Measurements from ENCODE around the gene CNDP2.

Gene CNDP2

DNA sequence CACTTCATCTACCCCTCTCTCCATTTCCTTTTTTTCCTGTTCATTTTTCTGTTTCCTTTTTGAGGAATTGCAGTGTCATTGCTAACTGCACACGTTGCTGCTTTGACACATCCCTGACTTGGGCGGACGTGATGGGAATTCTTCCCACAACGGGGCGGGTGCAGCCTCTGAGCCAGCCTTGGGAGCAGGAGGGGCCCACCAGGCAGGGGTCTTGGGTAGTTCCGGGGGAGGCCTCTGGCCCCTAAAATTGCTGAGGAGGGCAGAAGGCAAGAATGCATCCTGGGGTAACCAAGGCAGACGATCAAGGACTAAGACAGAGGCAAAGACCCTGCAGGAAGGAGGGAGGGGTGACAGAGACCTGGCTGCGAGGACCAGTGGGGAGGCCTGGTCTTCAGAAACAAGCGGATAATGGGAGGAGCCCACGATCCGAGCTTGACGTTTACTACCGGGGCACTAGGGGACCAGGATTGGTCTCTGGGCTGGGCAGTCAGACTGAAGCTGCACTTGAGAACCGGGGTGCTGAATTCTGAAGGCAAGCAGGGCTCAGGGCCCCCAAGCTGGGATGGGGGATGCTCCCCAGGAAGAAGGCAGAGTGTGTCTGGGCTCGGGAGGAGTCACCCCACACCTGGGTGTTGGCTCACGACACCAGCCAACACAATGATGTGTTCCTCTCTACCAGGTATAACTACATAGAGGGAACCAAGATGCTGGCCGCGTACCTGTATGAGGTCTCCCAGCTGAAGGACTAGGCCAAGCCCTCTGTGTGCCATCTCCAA is 23.3 kb downstream of the CNDP2 start:
- Histone ChIP-seq H3K9me2 (ENCODE audit: low read depth, low read length) (no peaks in the 10 kb centered on the region), H3K27me3 (ENCODE audit: insufficient read depth, low read length) (no peaks in the 10 kb centered on the region), H3K4me1 (ENCODE audit: insufficient read depth, low read length, severe bottlenecking) (no peaks in the 10 kb centered on the region), H2AFZ (ENCODE audit: low read length) (no peak overlapping the region), H3K9ac (ENCODE audit: low read length) (no peak overlapping the region), H3K9me3 (ENCODE audit: low read length) (no peaks in the 10 kb centered on the region), H3K36me3 (ENCODE audit: insufficient read depth, low read length) (peaks cover 62% of the 10 kb centered on the region), H4K20me1 (ENCODE audit: insufficient read depth, low read length) (no peaks in the 10 kb centered on the region), H3F3A (ENCODE audit: insufficient read depth, low read length) (no peaks in the 10 kb centered on the region), H3K4me2 (ENCODE audit: low read length) (no peak overlapping the region), H3K79me2 (ENCODE audit: insufficient read depth, low read length) (no peaks in the 10 kb centered on the region), H3K27ac (ENCODE audit: low read depth, low read length, poor library complexity, severe bottlenecking) (no peak overlapping the region), H3K4me3 (ENCODE audit: low read depth, low read length, poor library complexity, severe bottlenecking) (no peak overlapping the region)
- TF ChIP-seq CTCF (IDR thresholded peaks at IDR 0.05; ENCODE audit: low read length): no peak
- TF ChIP-seq EZH2 (IDR thresholded peaks at IDR 0.05; ENCODE audit: borderline replicate concordance, low read length): no peak

DNA sequence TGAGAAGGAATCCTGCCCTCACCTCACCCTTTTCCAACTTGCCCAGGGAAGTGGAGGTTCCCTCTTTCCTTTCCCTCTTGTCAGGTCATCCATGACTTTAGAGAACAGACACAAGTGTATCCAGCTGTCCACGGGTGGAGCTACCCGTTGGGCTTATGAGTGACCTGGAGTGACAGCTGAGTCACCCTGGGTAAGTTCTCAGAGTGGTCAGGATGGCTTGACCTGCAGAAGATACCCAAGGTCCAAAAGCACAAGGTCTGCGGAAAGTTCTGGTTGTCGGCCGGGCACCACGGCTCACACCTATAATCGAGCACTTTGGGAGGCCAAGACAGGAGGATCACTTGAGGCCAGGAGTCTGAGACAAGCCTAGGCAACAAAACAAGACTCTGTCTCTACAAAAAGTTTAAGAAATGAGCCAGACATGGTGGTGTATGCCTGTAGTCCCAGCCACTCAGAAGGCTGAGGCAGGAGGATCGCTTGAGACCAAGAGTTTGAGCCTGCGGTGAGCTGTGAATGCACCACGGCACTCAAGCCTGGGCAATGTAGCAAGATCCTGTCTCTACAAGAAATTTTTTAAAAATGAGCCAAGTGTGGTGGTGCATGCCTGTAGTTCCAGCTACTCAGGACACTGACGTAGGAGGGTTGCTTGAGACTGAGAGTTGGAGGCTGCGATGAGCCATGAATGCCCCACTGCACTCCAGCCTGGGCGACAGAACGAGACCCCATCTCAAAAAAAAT is 24.1 kb downstream of the CNDP2 start:
- TF ChIP-seq EZH2 (IDR thresholded peaks at IDR 0.05; ENCODE audit: borderline replicate concordance, low read length) (no peak), CTCF (IDR thresholded peaks at IDR 0.05; ENCODE audit: low read length) (no peak)
- Histone ChIP-seq H3K4me2 (ENCODE audit: low read length) (no peak overlapping the region), H4K20me1 (ENCODE audit: insufficient read depth, low read length) (no peaks in the 10 kb centered on the region), H3K4me3 (ENCODE audit: low read depth, low read length, poor library complexity, severe bottlenecking) (no peak overlapping the region), H3K27ac (ENCODE audit: low read depth, low read length, poor library complexity, severe bottlenecking) (no peak overlapping the region), H3K27me3 (ENCODE audit: insufficient read depth, low read length) (no peaks in the 10 kb centered on the region), H3K9me3 (ENCODE audit: low read length) (no peaks in the 10 kb centered on the region), H3K4me1 (ENCODE audit: insufficient read depth, low read length, severe bottlenecking) (no peaks in the 10 kb centered on the region), H3K9ac (ENCODE audit: low read length) (no peak overlapping the region), H3K9me2 (ENCODE audit: low read depth, low read length) (no peaks in the 10 kb centered on the region), H3K79me2 (ENCODE audit: insufficient read depth, low read length) (no peaks in the 10 kb centered on the region), H3F3A (ENCODE audit: insufficient read depth, low read length) (no peaks in the 10 kb centered on the region), H3K36me3 (ENCODE audit: insufficient read depth, low read length) (peaks cover 59% of the 10 kb centered on the region), H2AFZ (ENCODE audit: low read length) (no peak overlapping the region)

GRCh38 chr18:74521068-74521725 is 25.0 kb downstream of the CNDP2 start:
- H3K4me3 ChIP-seq (ENCODE audit: low read depth, low read length, poor library complexity, severe bottlenecking): no peak overlapping the region
- no peaks in the 10 kb centered on the region for H3F3A ChIP-seq (ENCODE audit: insufficient read depth, low read length)
- H3K79me2 ChIP-seq (ENCODE audit: insufficient read depth, low read length): no peaks in the 10 kb centered on the region
- no peaks in the 10 kb centered on the region for H4K20me1 ChIP-seq (ENCODE audit: insufficient read depth, low read length)
- H3K9me3 ChIP-seq (ENCODE audit: low read length): no peaks in the 10 kb centered on the region
- H3K9me2 ChIP-seq (ENCODE audit: low read depth, low read length): no peaks in the 10 kb centered on the region
- H2AFZ ChIP-seq (ENCODE audit: low read length): no peak overlapping the region
- no peak overlapping the region for H3K4me2 ChIP-seq (ENCODE audit: low read length)
- no peaks in the 10 kb centered on the region for H3K4me1 ChIP-seq (ENCODE audit: insufficient read depth, low read length, severe bottlenecking)
- H3K9ac ChIP-seq (ENCODE audit: low read length): no peak overlapping the region
- no peaks in the 10 kb centered on the region for H3K27me3 ChIP-seq (ENCODE audit: insufficient read depth, low read length)
- no peak for TF ChIP-seq CTCF (IDR thresholded peaks at IDR 0.05; ENCODE audit: low read length)
- no peak for TF ChIP-seq EZH2 (IDR thresholded peaks at IDR 0.05; ENCODE audit: borderline replicate concordance, low read length)
- H3K27ac ChIP-seq (ENCODE audit: low read depth, low read length, poor library complexity, severe bottlenecking): no peak overlapping the region
- peaks cover 50% of the 10 kb centered on the region for H3K36me3 ChIP-seq (ENCODE audit: insufficient read depth, low read length)

All from OCI-LY1 (cell line).